SJCRH30 (cell line): ENCODE results near the gene SLC37A3. TPM values are rescaled to one million over a fixed set of nuclear protein-coding genes. Genes with fewer than 3 reads are reported as not detected.

Experiments used
- DNase-seq, 2 experiments: peaks; one replicate each; pipeline ENCODE4 v3.0.0-alpha.2; 2015 to 2020
- H3K27ac ChIP-seq: fragments of 250-450 bp; sonication (Bioruptor Pico); 2 replicates; pipeline ENCODE4 v1.5.1; 2020; ENCODE audit warnings: mild to moderate bottlenecking, moderate library complexity
- H3K27me3 ChIP-seq: fragments of 250-450 bp; sonication (Bioruptor Pico); 2 replicates; pipeline ENCODE4 v1.5.1; 2020; ENCODE audit warnings: mild to moderate bottlenecking, moderate library complexity
- H3K36me3 ChIP-seq: fragments of 250-450 bp; sonication (Bioruptor Pico); 2 replicates; pipeline ENCODE4 v1.5.1; 2020; ENCODE audit warnings: mild to moderate bottlenecking, moderate library complexity
- H3K4me1 ChIP-seq: fragments of 250-450 bp; sonication (Bioruptor Pico); 2 replicates; pipeline ENCODE4 v1.5.1; 2020; ENCODE audit warnings: mild to moderate bottlenecking, moderate library complexity
- H3K4me3 ChIP-seq: fragments of 250-450 bp; sonication (Bioruptor Pico); 2 replicates; pipeline ENCODE4 v1.5.1; 2020; ENCODE audit warnings: mild to moderate bottlenecking, moderate library complexity
- H3K9me3 ChIP-seq: fragments of 250-450 bp; sonication (Bioruptor Pico); replicated peaks from 2 replicates; pipeline ENCODE4 v1.5.1; 2020; ENCODE audit warnings: mild to moderate bottlenecking, moderate library complexity
- total RNA-seq: library from RNA; depleted of rRNA; stranded (reverse); fragments of >200 nt; shearing (Covaris generic); gene quantifications from 2 replicates; pipeline ENCODE4 v1.2.3, GENCODE V29; 2014

SLC37A3 gene
- total RNA-seq, 1 experiment from 2014 or later: 26.1 TPM

GRCh38 chr7:140383954-140384713, 14.2 kb downstream of the SLC37A3 start:
- Histone ChIP-seq H3K27me3 (no peaks in the 10 kb centered on the region), H3K4me1 (no peaks in the 10 kb centered on the region), H3K9me3 (no peaks in the 10 kb centered on the region), H3K27ac (no peak overlapping the region), H3K4me3 (no peak overlapping the region), H3K36me3 (peaks cover 11% of the 10 kb centered on the region)
- no peak for DNase-seq

- H3K27me3 ChIP-seq: no peaks in the 10 kb centered on the region
- H3K4me1 ChIP-seq: peaks cover 5% of the 10 kb centered on the region; the same call in 1 of the 2 replicates
- H3K36me3 ChIP-seq: peaks cover 13% of the 10 kb centered on the region
- H3K27ac ChIP-seq: no peak overlapping the region
- H3K4me3 ChIP-seq: no peak overlapping the region
- H3K9me3 ChIP-seq: no peaks in the 10 kb centered on the region
- DNase-seq: no peak
Measured at GRCh38 chr7:140375892-140376730, 22.2 kb downstream of the SLC37A3 start.

GRCh38 chr7:140375323-140375722, 23.0 kb downstream of the SLC37A3 start:
- H3K4me3 ChIP-seq: no peak overlapping the region
- H3K4me1 ChIP-seq: peaks cover 5% of the 10 kb centered on the region; the same call in 1 of the 2 replicates

GRCh38 chr7:140369294-140369693, 29.0 kb downstream of the SLC37A3 start:
- no peaks in the 10 kb centered on the region for H3K27me3 ChIP-seq
- H3K36me3 ChIP-seq: peaks cover 6% of the 10 kb centered on the region; the same call in 1 of the 2 replicates
- no peak overlapping the region for H3K4me3 ChIP-seq
- no peaks in the 10 kb centered on the region for H3K9me3 ChIP-seq
- H3K4me1 ChIP-seq: peaks cover 4% of the 10 kb centered on the region; the same call in 1 of the 2 replicates
- H3K27ac ChIP-seq: no peak overlapping the region
- no peak for DNase-seq

More at GRCh38 chr7:140375323-140375722, 23.0 kb downstream of the SLC37A3 start:
- Histone ChIP-seq H3K9me3 (no peaks in the 10 kb centered on the region), H3K27ac (no peak overlapping the region), H3K36me3 (peaks cover 10% of the 10 kb centered on the region), H3K27me3 (no peaks in the 10 kb centered on the region)
- DNase-seq: no peak

- no peaks in the 10 kb centered on the region for H3K9me3 ChIP-seq
- H3K27me3 ChIP-seq: no peaks in the 10 kb centered on the region
- peaks cover 10% of the 10 kb centered on the region; the same call in 1 of the 2 replicates for H3K36me3 ChIP-seq
- H3K4me1 ChIP-seq: peaks cover 4% of the 10 kb centered on the region; the same call in 1 of the 2 replicates
- no peak overlapping the region for H3K4me3 ChIP-seq
- DNase-seq: peak; percentile 65 to 67
- peak overlapping the region; percentile 46 for H3K27ac ChIP-seq
Measured at GRCh38 chr7:140367528-140367927, 30.8 kb downstream of the SLC37A3 start.

GRCh38 chr7:140364819-140365218, 33.5 kb downstream of the SLC37A3 start:
- Histone ChIP-seq H3K9me3 (no peaks in the 10 kb centered on the region), H3K36me3 (peaks cover 10% of the 10 kb centered on the region; the same call in 1 of the 2 replicates), H3K27ac (no peak overlapping the region), H3K4me3 (no peak overlapping the region), H3K4me1 (peaks cover 4% of the 10 kb centered on the region; the same call in 1 of the 2 replicates), H3K27me3 (no peaks in the 10 kb centered on the region)
- no peak for DNase-seq

- no peaks in the 10 kb centered on the region for H3K27me3 ChIP-seq
- H3K36me3 ChIP-seq: peaks cover 4% of the 10 kb centered on the region; the same call in 1 of the 2 replicates
- no peaks in the 10 kb centered on the region for H3K4me1 ChIP-seq
- no peak overlapping the region for H3K4me3 ChIP-seq
- no peaks in the 10 kb centered on the region for H3K9me3 ChIP-seq
- no peak overlapping the region for H3K27ac ChIP-seq
- DNase-seq: no peak
Measured at GRCh38 chr7:140360697-140361229, 37.6 kb downstream of the SLC37A3 start.

GRCh38 chr7:140358412-140359051, 39.8 kb downstream of the SLC37A3 start:
- no peaks in the 10 kb centered on the region for H3K9me3 ChIP-seq

GRCh38 chr7:140358024-140358411, 40.3 kb downstream of the SLC37A3 start:
- Histone ChIP-seq H3K36me3 (peaks cover 7% of the 10 kb centered on the region), H3K9me3 (no peaks in the 10 kb centered on the region), H3K4me1 (no peaks in the 10 kb centered on the region), H3K27me3 (no peaks in the 10 kb centered on the region), H3K4me3 (no peak overlapping the region), H3K27ac (no peak overlapping the region)
- no peak for DNase-seq

More at GRCh38 chr7:140358412-140359051, 39.8 kb downstream of the SLC37A3 start:
- H3K27ac ChIP-seq: no peak overlapping the region
- H3K4me1 ChIP-seq: no peaks in the 10 kb centered on the region
- no peaks in the 10 kb centered on the region for H3K27me3 ChIP-seq
- peaks cover 7% of the 10 kb centered on the region for H3K36me3 ChIP-seq
- no peak for DNase-seq
- H3K4me3 ChIP-seq: no peak overlapping the region

GRCh38 chr7:140350056-140350455, 48.3 kb downstream of the SLC37A3 start:
- no peaks in the 10 kb centered on the region for H3K4me1 ChIP-seq
- no peaks in the 10 kb centered on the region for H3K9me3 ChIP-seq
- H3K27me3 ChIP-seq: no peaks in the 10 kb centered on the region
- no peak overlapping the region for H3K27ac ChIP-seq
- no peak for DNase-seq
- H3K36me3 ChIP-seq: peaks cover 3% of the 10 kb centered on the region; the same call in 1 of the 2 replicates
- no peak overlapping the region for H3K4me3 ChIP-seq

GRCh38 chr7:140349144-140349771, 49.1 kb downstream of the SLC37A3 start:
- Histone ChIP-seq H3K36me3 (peaks cover under 1% of the 10 kb centered on the region; the same call in 1 of the 2 replicates), H3K4me1 (no peaks in the 10 kb centered on the region), H3K27ac (no peak overlapping the region), H3K4me3 (no peak overlapping the region), H3K27me3 (no peaks in the 10 kb centered on the region), H3K9me3 (no peaks in the 10 kb centered on the region)
- no peak for DNase-seq

GRCh38 chr7:140348161-140348849, 50.0 kb downstream of the SLC37A3 start:
- no peak overlapping the region for H3K27ac ChIP-seq

GRCh38 chr7:140347218-140347617, 51.1 kb downstream of the SLC37A3 start:
- H3K4me1 ChIP-seq: no peaks in the 10 kb centered on the region
- H3K36me3 ChIP-seq: no peaks in the 10 kb centered on the region; the same call in none of the 2 replicates
- no peaks in the 10 kb centered on the region for H3K27me3 ChIP-seq
- no peak overlapping the region for H3K4me3 ChIP-seq
- no peak overlapping the region for H3K27ac ChIP-seq
- DNase-seq: no peak
- no peaks in the 10 kb centered on the region for H3K9me3 ChIP-seq

More at GRCh38 chr7:140348161-140348849, 50.0 kb downstream of the SLC37A3 start:
- Histone ChIP-seq H3K36me3 (no peaks in the 10 kb centered on the region; the same call in none of the 2 replicates), H3K4me3 (no peak overlapping the region), H3K27me3 (no peaks in the 10 kb centered on the region), H3K4me1 (no peaks in the 10 kb centered on the region), H3K9me3 (no peaks in the 10 kb centered on the region)
- no peak for DNase-seq
